Hepatocyte (in vitro differentiated cells): Measurements from ENCODE around the gene ABCA8. TPM values are rescaled to one million over a fixed set of nuclear protein-coding genes. Genes with fewer than 3 reads are reported as not detected.

ENCODE experiments used
- DNase-seq: peaks from one replicate; pipeline ENCODE4 v3.0.0-alpha.2; 2016; ENCODE audit warnings: low spot score
- H2AFZ ChIP-seq: fragments of 200-600 bp; sonication (generic); 2 replicates; pipeline ENCODE4 v1.6.0; 2016; ENCODE audit warnings: antibody characterized with exemption, mild to moderate bottlenecking
- H3K27ac ChIP-seq: fragments of 200-600 bp; sonication (generic); 2 replicates; pipeline ENCODE4 v1.5.1; 2016; ENCODE audit warnings: mild to moderate bottlenecking
- H3K27me3 ChIP-seq: fragments of 200-600 bp; sonication (generic); 2 replicates; pipeline ENCODE4 v1.6.1; 2016
- H3K36me3 ChIP-seq: fragments of 200-600 bp; sonication (generic); replicated peaks from 2 replicates; pipeline ENCODE4 v1.5.1; 2016; ENCODE audit warnings: low read depth; ENCODE audit not compliant: insufficient read depth
- H3K4me1 ChIP-seq: fragments of 200-600 bp; sonication (generic); 2 replicates; pipeline ENCODE4 v1.5.1; 2016; ENCODE audit warnings: mild to moderate bottlenecking, moderate library complexity; ENCODE audit not compliant: insufficient read depth
- H3K4me2 ChIP-seq: fragments of 200-600 bp; sonication (generic); 2 replicates; pipeline ENCODE4 v1.6.0; 2016
- H3K4me3 ChIP-seq: fragments of 200-600 bp; sonication (generic); 2 replicates; pipeline ENCODE4 v1.5.1; 2016; ENCODE audit warnings: mild to moderate bottlenecking
- H3K79me2 ChIP-seq: fragments of 200-600 bp; sonication (generic); 2 replicates; pipeline ENCODE4 v1.6.0; 2017; ENCODE audit warnings: mild to moderate bottlenecking
- H3K9me2 ChIP-seq: fragments of 200-600 bp; sonication (generic); replicated peaks from 2 replicates; pipeline ENCODE4 v1.6.0; 2017; ENCODE audit warnings: mild to moderate bottlenecking; ENCODE audit not compliant: insufficient read depth
- H3K9me3 ChIP-seq: fragments of 200-600 bp; sonication (generic); 2 replicates; pipeline ENCODE4 v1.5.1; 2016; ENCODE audit warnings: low read depth, mild to moderate bottlenecking
- H4K20me1 ChIP-seq: fragments of 200-600 bp; sonication (generic); 2 replicates; pipeline ENCODE4 v1.6.0; 2016; ENCODE audit warnings: mild to moderate bottlenecking; ENCODE audit not compliant: insufficient read depth, poor library complexity, severe bottlenecking
- CTCF ChIP-seq: fragments of 200-600 bp; sonication (generic); IDR thresholded peaks from 2 replicates; pipeline ENCODE4 v1.5.1; 2016; ENCODE audit warnings: antibody characterized with exemption, mild to moderate bottlenecking; ENCODE audit not compliant: poor library complexity
- EZH2 ChIP-seq: fragments of 200-600 bp; sonication (generic); IDR thresholded peaks from 2 replicates; pipeline ENCODE4 v1.6.1; 2016; ENCODE audit warnings: antibody characterized with exemption, mild to moderate bottlenecking, borderline replicate concordance
- EZH2phosphoT487 ChIP-seq: fragments of 200-600 bp; sonication (generic); IDR thresholded peaks from one replicate; pipeline ENCODE4 v1.6.1; 2018; ENCODE audit warnings: antibody characterized with exemption, mild to moderate bottlenecking, low read depth, moderate library complexity; ENCODE audit not compliant: unreplicated experiment, severe bottlenecking
- WGBS: methylation state at CpG from one replicate; pipeline ENCODE4 v1.1.6; 2016; ENCODE audit warnings: low lambda C conversion rate; ENCODE audit errors: missing lambda C conversion rate; 5-methylcytosine and 5-hydroxymethylcytosine counted together
- polyA plus RNA-seq: library from polyadenylated mRNA; unstranded; fragments of >200 nt; fragmentation: Nextera tagmentation; extraction: Ambion mirVana; gene quantifications from 2 replicates; pipeline ENCODE4 v1.2.1, GENCODE V29; 2016
- total RNA-seq: library from RNA; depleted of rRNA; stranded (reverse); fragments of >200 nt; gene quantifications from 2 replicates; pipeline ENCODE4 v1.2.3, GENCODE V29; 2014

The ABCA8 gene
- total and polyA plus RNA-seq, 2 experiments from 2014 or later, result 2.1 to 6.0 TPM

DNA sequence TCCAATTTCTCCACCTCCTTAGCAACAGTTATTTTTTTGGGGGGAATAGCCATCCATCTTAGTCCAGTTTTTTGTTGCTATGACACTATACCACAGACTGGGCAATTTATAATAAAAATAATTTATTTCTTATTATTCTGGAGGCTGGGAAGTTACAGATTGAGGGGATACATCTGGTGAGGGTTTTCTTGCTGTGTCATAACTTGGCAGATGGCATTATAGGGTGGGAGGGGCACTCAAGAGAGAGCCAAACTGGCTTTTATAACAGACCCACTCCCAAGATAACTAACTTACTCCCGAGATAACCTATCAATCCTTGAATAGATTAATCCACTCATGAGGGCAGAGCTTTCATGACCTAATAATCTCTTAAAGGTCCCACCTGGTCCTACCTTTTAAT, 84.2 kb downstream of the ABCA8 start:
- Histone ChIP-seq H3K4me2 (no peak overlapping the region), H3K27ac (no peak overlapping the region), H3K79me2 (no peaks in the 10 kb centered on the region), H3K4me1 (no peaks in the 10 kb centered on the region), H2AFZ (no peak overlapping the region), H3K4me3 (no peak overlapping the region), H3K27me3 (no peaks in the 10 kb centered on the region), H4K20me1 (no peaks in the 10 kb centered on the region), H3K36me3 (no peaks in the 10 kb centered on the region), H3K9me3 (peaks cover 3% of the 10 kb centered on the region), H3K9me2 (no peaks in the 10 kb centered on the region)
- no peak for TF ChIP-seq CTCF
- no peak for TF ChIP-seq EZH2
- no peak for TF ChIP-seq EZH2phosphoT487
- 70% methylated on average over 1 of the region's 1 CpG for WGBS
- no peak for DNase-seq

DNA sequence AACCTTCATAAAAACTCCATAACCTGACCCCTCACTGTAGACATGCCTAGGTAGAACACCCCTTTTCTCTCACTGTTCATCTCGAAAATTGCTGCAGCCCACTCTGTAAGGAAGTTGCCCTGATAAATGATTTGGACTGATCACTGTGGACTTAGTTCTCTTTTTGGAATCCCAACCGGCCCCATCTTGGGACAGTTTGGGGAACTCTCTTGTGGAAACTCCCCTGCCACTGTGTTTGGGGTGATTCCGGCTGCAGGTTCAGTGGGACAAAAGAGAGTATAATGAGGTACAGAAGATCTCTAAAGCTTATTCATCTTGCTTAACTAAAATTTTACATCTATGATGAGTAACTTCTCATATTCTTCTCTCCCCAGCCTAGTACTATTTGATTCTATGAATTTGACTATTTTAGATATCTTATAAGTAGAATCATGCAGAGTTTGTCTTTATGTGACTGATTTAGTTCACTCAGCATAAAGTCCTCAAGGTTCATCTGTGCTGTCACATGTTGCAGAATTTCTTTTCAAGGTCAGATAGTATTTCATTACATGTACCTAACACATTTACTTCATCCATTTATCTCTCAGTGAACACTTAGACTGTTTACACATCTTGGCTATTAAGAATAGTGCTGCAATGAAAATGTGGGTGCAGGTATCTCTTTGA, 84.9 kb downstream of the ABCA8 start:
- DNase-seq, result no peak
- WGBS, result 88% methylated on average over 3 of the region's 3 CpGs
- Histone ChIP-seq H3K4me3 (no peak overlapping the region), H4K20me1 (no peaks in the 10 kb centered on the region), H3K4me2 (no peak overlapping the region), H3K4me1 (no peaks in the 10 kb centered on the region), H3K27ac (no peak overlapping the region), H3K9me3 (peaks cover 3% of the 10 kb centered on the region), H3K27me3 (no peaks in the 10 kb centered on the region), H3K36me3 (no peaks in the 10 kb centered on the region), H3K79me2 (no peaks in the 10 kb centered on the region), H3K9me2 (no peaks in the 10 kb centered on the region), H2AFZ (no peak overlapping the region)
- TF ChIP-seq CTCF (no peak), EZH2phosphoT487 (no peak), EZH2 (no peak)

- no peaks in the 10 kb centered on the region for H3K9me2 ChIP-seq
- H3K4me2 ChIP-seq, result no peak overlapping the region
- no peaks in the 10 kb centered on the region for H3K27me3 ChIP-seq
- H3K9me3 ChIP-seq, result peaks cover 1% of the 10 kb centered on the region
- H2AFZ ChIP-seq, result no peak overlapping the region
- no peaks in the 10 kb centered on the region for H3K4me1 ChIP-seq
- no peak for DNase-seq
- H3K36me3 ChIP-seq, result no peaks in the 10 kb centered on the region
- TF ChIP-seq CTCF (no peak), EZH2phosphoT487 (no peak), EZH2 (no peak)
- no peak overlapping the region for H3K4me3 ChIP-seq
- H4K20me1 ChIP-seq, result no peaks in the 10 kb centered on the region
- H3K27ac ChIP-seq, result no peak overlapping the region
- no peaks in the 10 kb centered on the region for H3K79me2 ChIP-seq
- WGBS, result 68% methylated on average over 3 of the region's 3 CpGs
Measured at GRCh38 chr17:68868708-68869107, 86.5 kb downstream of the ABCA8 start.
